Astrocyte (in vitro differentiated cells and primary cell): ENCODE data around the gene CACNA2D1. TPM values are rescaled to one million over a fixed set of nuclear protein-coding genes. Genes with fewer than 3 reads are reported as not detected.

Source experiments
- DNase-seq: peaks from one replicate; pipeline ENCODE4 v3.0.0-alpha.2; 2010; ENCODE audit warnings: low read depth
- FAIRE-seq: peaks from 2 replicates; lab custom pipeline; 2011; peaks lifted over from hg19 to GRCh38; lab: Jason Lieb, UNC
- H2AFZ ChIP-seq: 2 replicates; pipeline ENCODE4 v1.6.0; 2012; ENCODE audit warnings: low read depth, low read length, inconsistent platforms
- H3K27ac ChIP-seq: 2 replicates; pipeline ENCODE4 v1.5.1; 2011; ENCODE audit warnings: low read depth, low read length, inconsistent platforms
- H3K27me3 ChIP-seq: 2 replicates; pipeline ENCODE4 v1.6.0; 2011; ENCODE audit warnings: low read length, inconsistent platforms; ENCODE audit not compliant: insufficient read depth
- H3K36me3 ChIP-seq: 2 replicates; pipeline ENCODE4 v1.5.1; 2011; ENCODE audit warnings: low read length, inconsistent platforms; ENCODE audit not compliant: insufficient read depth
- H3K4me1 ChIP-seq: 2 replicates; pipeline ENCODE4 v1.5.1; 2011; ENCODE audit warnings: low read length, inconsistent platforms; ENCODE audit not compliant: insufficient read depth
- H3K4me2 ChIP-seq: 2 replicates; pipeline ENCODE4 v1.6.0; 2012; ENCODE audit warnings: low read length, inconsistent platforms
- H3K4me3 ChIP-seq: 2 replicates; pipeline ENCODE4 v1.5.1; 2011; ENCODE audit warnings: low read depth, mild to moderate bottlenecking, low read length, inconsistent platforms; ENCODE audit not compliant: insufficient read depth
- H3K79me2 ChIP-seq: 2 replicates; pipeline ENCODE4 v1.6.0; 2012; ENCODE audit warnings: mild to moderate bottlenecking, low read length, inconsistent platforms; ENCODE audit not compliant: insufficient read depth
- H3K9ac ChIP-seq: 2 replicates; pipeline ENCODE4 v1.6.0; 2012; ENCODE audit warnings: mild to moderate bottlenecking, low read length, inconsistent platforms
- H3K9me3 ChIP-seq: 2 replicates; pipeline ENCODE4 v1.5.1; 2012; ENCODE audit warnings: low read depth, mild to moderate bottlenecking, low read length, inconsistent platforms; ENCODE audit not compliant: insufficient read depth
- H4K20me1 ChIP-seq: 2 replicates; pipeline ENCODE4 v1.6.0; 2012; ENCODE audit warnings: low read length, inconsistent platforms; ENCODE audit not compliant: insufficient read depth
- H3K27ac Mint-ChIP-seq: one replicate; pipeline ENCODE4 v1.8.0; 2021; ENCODE audit warnings: mild to moderate bottlenecking, mixed read lengths; ENCODE audit not compliant: unreplicated experiment
- H3K27me3 Mint-ChIP-seq: one replicate; pipeline ENCODE4 v1.8.0; 2021; ENCODE audit warnings: low read depth, mixed read lengths; ENCODE audit not compliant: unreplicated experiment
- H3K36me3 Mint-ChIP-seq: one replicate; pipeline ENCODE4 v1.8.0; 2021; ENCODE audit warnings: low read depth, mixed read lengths; ENCODE audit not compliant: unreplicated experiment
- H3K4me1 Mint-ChIP-seq: one replicate; pipeline ENCODE4 v1.8.0; 2021; ENCODE audit warnings: low read depth, mixed read lengths; ENCODE audit not compliant: unreplicated experiment
- H3K4me3 Mint-ChIP-seq: one replicate; pipeline ENCODE4 v1.8.0; 2021; ENCODE audit warnings: mild to moderate bottlenecking, moderate library complexity, mixed read lengths; ENCODE audit not compliant: unreplicated experiment
- H3K9me3 Mint-ChIP-seq: one replicate; pipeline ENCODE4 v1.8.0; 2021; ENCODE audit warnings: mild to moderate bottlenecking, mixed read lengths; ENCODE audit not compliant: unreplicated experiment
- CTCF ChIP-seq: IDR thresholded peaks from 2 replicates; pipeline ENCODE4 v1.5.1; 2011; ENCODE audit warnings: low read depth, mild to moderate bottlenecking, inconsistent platforms, low read length, moderate library complexity; ENCODE audit not compliant: insufficient read depth
- EZH2 ChIP-seq: IDR thresholded peaks from 2 replicates; pipeline ENCODE4 v1.6.1; 2012; ENCODE audit warnings: mild to moderate bottlenecking, low read length, inconsistent platforms; ENCODE audit not compliant: insufficient read depth
- total RNA-seq: library from RNA; stranded (reverse); gene quantifications from 2 replicates; pipeline ENCODE4 v1.2.1, GENCODE V29; 2021

Gene CACNA2D1
- total RNA-seq, 1 donor from 2014 or later, result 53.4 TPM

- no peak overlapping the region for H3K27ac Mint-ChIP-seq
- no peak overlapping the region for H3K27ac ChIP-seq
Observed at GRCh38 chr7:81903115-81903514, 540.5 kb downstream of the CACNA2D1 start.

DNA sequence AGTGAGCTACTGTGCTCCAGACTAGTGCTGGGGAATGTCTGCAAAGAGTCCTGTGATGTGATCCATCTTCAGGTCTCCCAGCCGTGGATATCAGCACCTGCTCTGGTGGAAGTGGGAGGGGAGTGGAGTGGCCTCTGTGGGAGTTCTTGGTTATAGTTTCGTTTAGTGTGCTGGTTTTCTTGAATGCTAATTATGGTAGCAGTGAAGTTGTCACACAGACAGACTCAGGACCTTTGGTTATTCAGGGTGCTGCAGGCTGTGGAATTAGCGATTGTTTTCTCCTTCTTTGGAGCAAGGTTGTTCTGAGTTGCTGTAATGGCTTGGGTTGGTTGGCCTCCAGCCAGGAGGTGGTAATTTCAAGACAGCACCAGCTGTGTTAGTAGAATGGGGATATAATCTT lies 541.0 kb downstream of the CACNA2D1 start:
- no peaks in the 10 kb centered on the region for H3K36me3 Mint-ChIP-seq
- Histone ChIP-seq H3K9me3 (peaks cover 6% of the 10 kb centered on the region), H3K4me2 (no peak overlapping the region), H3K36me3 (no peaks in the 10 kb centered on the region), H3K27me3 (no peaks in the 10 kb centered on the region), H3K4me3 (no peak overlapping the region), H2AFZ (no peak overlapping the region), H3K9ac (no peak overlapping the region), H3K79me2 (no peaks in the 10 kb centered on the region), H4K20me1 (no peaks in the 10 kb centered on the region), H3K27ac (no peak overlapping the region), H3K4me1 (no peaks in the 10 kb centered on the region)
- H3K4me3 Mint-ChIP-seq, result no peak overlapping the region
- FAIRE-seq (no peak), DNase-seq (no peak)
- H3K27me3 Mint-ChIP-seq, result no peaks in the 10 kb centered on the region
- no peak overlapping the region for H3K27ac Mint-ChIP-seq
- TF ChIP-seq EZH2, result no peak
- no peak for TF ChIP-seq CTCF
- peaks cover 3% of the 10 kb centered on the region for H3K9me3 Mint-ChIP-seq
- peaks cover 2% of the 10 kb centered on the region for H3K4me1 Mint-ChIP-seq

More at GRCh38 chr7:81903115-81903514, 540.5 kb downstream of the CACNA2D1 start:
- Mint-ChIP-seq H3K36me3 (no peaks in the 10 kb centered on the region), H3K9me3 (peaks cover 6% of the 10 kb centered on the region), H3K4me3 (no peak overlapping the region), H3K4me1 (peaks cover 4% of the 10 kb centered on the region), H3K27me3 (no peaks in the 10 kb centered on the region)
- Histone ChIP-seq H3K36me3 (no peaks in the 10 kb centered on the region), H2AFZ (no peak overlapping the region), H3K79me2 (no peaks in the 10 kb centered on the region), H3K4me1 (no peaks in the 10 kb centered on the region), H4K20me1 (no peaks in the 10 kb centered on the region), H3K4me2 (no peak overlapping the region), H3K9ac (no peak overlapping the region), H3K9me3 (peaks cover 6% of the 10 kb centered on the region), H3K27me3 (no peaks in the 10 kb centered on the region), H3K4me3 (no peak overlapping the region)
- DNase-seq (no peak), FAIRE-seq (no peak)
- no peak for TF ChIP-seq CTCF
- no peak for TF ChIP-seq EZH2
